WI38 (cell line): Measurements from ENCODE around the gene TFEB.

Experiments
- H3K4me3 ChIP-seq: 2 replicates; pipeline ENCODE4 v1.5.1; 2011; ENCODE audit warnings: low read depth, mild to moderate bottlenecking, control low read depth, low read length
- CTCF ChIP-seq: IDR thresholded peaks from 2 replicates; pipeline ENCODE4 v1.5.1; 2012; ENCODE audit warnings: low read depth, mild to moderate bottlenecking, control low read depth, low read length

TFEB gene

GRCh38 chr6:41724586-41725501 lies 10.6 kb downstream of the TFEB start:
- no peak overlapping the region for H3K4me3 ChIP-seq
- no peak for TF ChIP-seq CTCF

GRCh38 chr6:41724228-41724580 lies 11.2 kb downstream of the TFEB start:
- H3K4me3 ChIP-seq: no peak overlapping the region
- no peak for TF ChIP-seq CTCF

GRCh38 chr6:41723530-41724227 lies 11.7 kb downstream of the TFEB start:
- no peak for TF ChIP-seq CTCF
- H3K4me3 ChIP-seq: peak overlapping the region; percentile 17; the same call in 1 of the 2 replicates

GRCh38 chr6:41722969-41723529 lies 12.4 kb downstream of the TFEB start:
- peak overlapping the region; percentile 17; the same call in 1 of the 2 replicates for H3K4me3 ChIP-seq

GRCh38 chr6:41721414-41721813 lies 14.0 kb downstream of the TFEB start:
- TF ChIP-seq CTCF: no peak
- no peak overlapping the region for H3K4me3 ChIP-seq

More at GRCh38 chr6:41722969-41723529, 12.4 kb downstream of the TFEB start:
- TF ChIP-seq CTCF: no peak

GRCh38 chr6:41720783-41721182 lies 14.6 kb downstream of the TFEB start:
- TF ChIP-seq CTCF: no peak
- no peak overlapping the region for H3K4me3 ChIP-seq

- no peak for TF ChIP-seq CTCF
- H3K4me3 ChIP-seq: no peak overlapping the region
Measured at GRCh38 chr6:41720262-41720620, 15.2 kb downstream of the TFEB start.
